Measurements from ENCODE around the gene IL1RAPL2.

DNA sequence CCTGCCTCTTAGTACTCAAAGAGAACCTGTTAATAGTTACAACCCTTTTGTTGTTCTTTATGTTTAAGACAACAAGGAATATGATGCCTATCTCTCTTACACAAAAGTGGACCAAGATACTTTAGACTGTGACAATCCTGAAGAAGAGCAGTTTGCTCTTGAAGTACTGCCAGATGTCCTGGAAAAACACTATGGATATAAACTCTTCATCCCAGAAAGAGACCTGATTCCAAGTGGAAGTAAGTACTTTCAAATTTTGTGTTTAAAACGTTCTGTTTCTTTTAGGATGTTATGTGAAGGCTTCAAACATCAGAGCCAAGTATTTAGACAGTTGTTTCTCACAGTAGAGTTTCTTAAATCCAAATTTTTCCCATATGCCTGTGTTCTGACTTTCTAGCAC, 1189.1 kb downstream of the IL1RAPL2 start:
- no peak for TF ChIP-seq CTCF (IDR thresholded peaks at IDR 0.05 in 2 of 3, conservative IDR thresholded peaks at IDR 0.05 in 1 of 3; ENCODE audit: control insufficient read depth in 2 of 3, extremely low read depth in 1 of 3, insufficient read depth in 1 of 3, low read depth in 3 of 3, low read length in 3 of 3)
- TF ChIP-seq CHD2 (IDR thresholded peaks at IDR 0.05; ENCODE audit: borderline replicate concordance, low read depth, low read length) = no peak
- no peak for TF ChIP-seq POLR2A (IDR thresholded peaks at IDR 0.05; ENCODE audit: low read depth, low read length)
- TF ChIP-seq NFIC (IDR thresholded peaks at IDR 0.05; ENCODE audit: low read depth, low read length) = no peak
